Liver (tissue), 3 donors: ENCODE measurements around the gene DPP4.
A peak's percentile ranks its signal among the peaks of the same experiment; 100 is the strongest.

Experiments used
- CTCF ChIP-seq: fragments of 150-350 bp; IDR thresholded peaks from 2 replicates; pipeline ENCODE4 v1.5.1; 2017; ENCODE audit warnings: improper control_type of control experiment, low read depth, low read length; ENCODE audit not compliant: missing input control
- EGR1 ChIP-seq, 2 donors: IDR thresholded peaks; 2 replicates each; pipeline ENCODE4 v1.6.1; 2016 to 2018; ENCODE audit warnings: antibody characterized with exemption in 2 of 2, low read depth in 2 of 2
- GABPA ChIP-seq, 2 donors: IDR thresholded peaks in 1 of 2; conservative IDR thresholded peaks in 1 of 2; 2 replicates each; pipeline ENCODE4 v1.6.1; 2016; ENCODE audit warnings: antibody characterized with exemption in 2 of 2, mild to moderate bottlenecking in 1 of 2, moderate library complexity in 1 of 2
- HNF4A ChIP-seq, 2 donors: conservative IDR thresholded peaks; 2 replicates each; pipeline ENCODE4 v1.6.1; 2016; ENCODE audit warnings: antibody characterized with exemption in 2 of 2, mild to moderate bottlenecking in 2 of 2
- JUND ChIP-seq, 2 donors: IDR thresholded peaks; 2 replicates each; pipeline ENCODE4 v1.6.1; 2016; ENCODE audit warnings: antibody characterized with exemption in 2 of 2
- MAX ChIP-seq: IDR thresholded peaks from 2 replicates; pipeline ENCODE4 v1.6.1; 2016; ENCODE audit warnings: antibody characterized with exemption
- RAD21 ChIP-seq, 2 donors: IDR thresholded peaks; 2 replicates each; pipeline ENCODE4 v1.6.1; 2016; ENCODE audit warnings: antibody characterized with exemption in 2 of 2, mild to moderate bottlenecking in 2 of 2
- REST ChIP-seq: IDR thresholded peaks from 2 replicates; pipeline ENCODE4 v1.6.1; 2016; ENCODE audit warnings: antibody characterized with exemption, mild to moderate bottlenecking
- RXRA ChIP-seq, 2 donors: IDR thresholded peaks; 2 replicates each; pipeline ENCODE4 v1.6.1; 2017 to 2018; ENCODE audit warnings: antibody characterized with exemption in 2 of 2, mild to moderate bottlenecking in 1 of 2
- TAF1 ChIP-seq: conservative IDR thresholded peaks from 2 replicates; pipeline ENCODE4 v1.6.1; 2016; ENCODE audit warnings: antibody characterized with exemption, mild to moderate bottlenecking
- donor health status: healthy.
- donor health status: healthy.

GRCh38 chr2:162113776-162114168, 39.8 kb upstream of the DPP4 start:
- TF ChIP-seq CTCF (no peak), RAD21 (IDR thresholded peaks at IDR 0.05) (peak; percentile 22 to 44), TAF1 (no peak), JUND (IDR thresholded peaks at IDR 0.05) (peak in 1 of 2 donors; percentile 39), EGR1 (IDR thresholded peaks at IDR 0.05; ENCODE audit: low read depth in 2 of 2) (no peak), GABPA (IDR thresholded peaks at IDR 0.05 in 1 of 2, conservative IDR thresholded peaks at IDR 0.05 in 1 of 2) (no peak), RXRA (IDR thresholded peaks at IDR 0.05) (peak; percentile 92 to 93), HNF4A (conservative IDR thresholded peaks at IDR 0.05) (peak; percentile 43 to 65), REST (peak; percentile 32), MAX (peak; percentile 10)
